RWPE2 (cell line): ENCODE data around the gene EPC1.

ENCODE experiments used
- ATAC-seq: fragments of 200-7000 bp; cut with Tn5 transposase; 3 replicates; pipeline ENCODE4 v1.9.1; 2021; ENCODE audit warnings: low read depth
- DNase-seq: peaks from one replicate; pipeline ENCODE4 v3.0.0-alpha.2; 2020; ENCODE audit warnings: low spot score
- H3K27ac ChIP-seq: fragments of 450-650 bp; 2 replicates; pipeline ENCODE4 v1.5.1; 2017; ENCODE audit warnings: mild to moderate bottlenecking; ENCODE audit not compliant: poor library complexity, severe bottlenecking
- H3K27me3 ChIP-seq: fragments of 250-450 bp; sonication (Bioruptor Pico); 2 replicates; pipeline ENCODE4 v1.5.1; 2021; ENCODE audit warnings: mild to moderate bottlenecking, moderate library complexity; ENCODE audit not compliant: insufficient read depth, poor library complexity, severe bottlenecking
- H3K36me3 ChIP-seq: fragments of 250-450 bp; sonication (Bioruptor Pico); 2 replicates; pipeline ENCODE4 v1.5.1; 2020; ENCODE audit warnings: low read depth, mild to moderate bottlenecking, moderate library complexity
- H3K4me1 ChIP-seq: fragments of 250-450 bp; sonication (Bioruptor Pico); 2 replicates; pipeline ENCODE4 v1.5.1; 2021; ENCODE audit warnings: mild to moderate bottlenecking, moderate library complexity; ENCODE audit not compliant: insufficient read depth, poor library complexity, severe bottlenecking
- H3K4me3 ChIP-seq: fragments of 250-450 bp; sonication (Bioruptor Pico); 2 replicates; pipeline ENCODE4 v1.5.1; 2021; ENCODE audit warnings: mild to moderate bottlenecking, moderate library complexity; ENCODE audit not compliant: severe bottlenecking
- H3K9me3 ChIP-seq: fragments of 250-450 bp; sonication (Bioruptor Pico); 2 replicates; pipeline ENCODE4 v1.5.1; 2021; ENCODE audit warnings: mild to moderate bottlenecking, moderate library complexity; ENCODE audit not compliant: severe bottlenecking
- CTCF ChIP-seq: fragments of 450-650 bp; IDR thresholded peaks from one replicate; pipeline ENCODE4 v1.5.1; 2017; ENCODE audit warnings: mild to moderate bottlenecking, moderate library complexity; ENCODE audit not compliant: poor library complexity, severe bottlenecking

Gene EPC1

GRCh38 chr10:32329061-32329460 is 17.9 kb downstream of the EPC1 start:
- TF ChIP-seq CTCF = no peak
- Histone ChIP-seq H3K36me3 (no peaks in the 10 kb centered on the region; the same call in 1 of the 2 replicates), H3K9me3 (no peaks in the 10 kb centered on the region), H3K4me1 (peaks cover 27% of the 10 kb centered on the region), H3K4me3 (no peak overlapping the region), H3K27me3 (no peaks in the 10 kb centered on the region), H3K27ac (no peak overlapping the region)
- no peak for ATAC-seq
- DNase-seq = no peak

GRCh38 chr10:32328499-32328898 is 18.5 kb downstream of the EPC1 start:
- DNase-seq = no peak
- H3K27ac ChIP-seq = no peak overlapping the region
- peaks cover 27% of the 10 kb centered on the region for H3K4me1 ChIP-seq

GRCh38 chr10:32327364-32327691 is 19.6 kb downstream of the EPC1 start:
- Histone ChIP-seq H3K4me3 (no peak overlapping the region), H3K9me3 (no peaks in the 10 kb centered on the region), H3K36me3 (peaks cover 2% of the 10 kb centered on the region), H3K27ac (peak overlapping the region; percentile 10), H3K4me1 (peaks cover 24% of the 10 kb centered on the region), H3K27me3 (no peaks in the 10 kb centered on the region)
- ATAC-seq (peak; percentile 63), DNase-seq (no peak)
- TF ChIP-seq CTCF = no peak

More at GRCh38 chr10:32328499-32328898, 18.5 kb downstream of the EPC1 start:
- no peak for ATAC-seq
- Histone ChIP-seq H3K27me3 (no peaks in the 10 kb centered on the region), H3K9me3 (no peaks in the 10 kb centered on the region), H3K4me3 (no peak overlapping the region), H3K36me3 (no peaks in the 10 kb centered on the region; the same call in 1 of the 2 replicates)
- TF ChIP-seq CTCF = no peak

- peak; percentile 66 for ATAC-seq
- peaks cover 20% of the 10 kb centered on the region for H3K4me1 ChIP-seq
- no peaks in the 10 kb centered on the region for H3K9me3 ChIP-seq
- H3K27ac ChIP-seq = peak overlapping the region; percentile 10
- H3K27me3 ChIP-seq = no peaks in the 10 kb centered on the region
- peaks cover 7% of the 10 kb centered on the region for H3K36me3 ChIP-seq
- H3K4me3 ChIP-seq = no peak overlapping the region
- no peak for TF ChIP-seq CTCF
- no peak for DNase-seq
These were observed 20.1 kb downstream of the EPC1 start for GRCh38 chr10:32326680-32327363.

- H3K4me1 ChIP-seq = peaks cover 18% of the 10 kb centered on the region
- no peaks in the 10 kb centered on the region for H3K27me3 ChIP-seq
- H3K9me3 ChIP-seq = no peaks in the 10 kb centered on the region
- ATAC-seq (no peak), DNase-seq (no peak)
- no peak for TF ChIP-seq CTCF
- no peak overlapping the region for H3K27ac ChIP-seq
- H3K36me3 ChIP-seq = peaks cover 9% of the 10 kb centered on the region
- H3K4me3 ChIP-seq = no peak overlapping the region
These were observed 20.8 kb downstream of the EPC1 start for GRCh38 chr10:32326119-32326518.
